Ecto neural progenitor cell (in vitro differentiated cells): ENCODE measurements around the gene ATP9B.
A peak's percentile ranks its signal among the peaks of the same experiment; 100 is the strongest.

Source experiments
- DNase-seq: peaks from one replicate; pipeline ENCODE4 v3.0.0-alpha.2; 2018; ENCODE audit warnings: low spot score

The ATP9B gene

GRCh38 chr18:79397830-79398761 lies 328.9 kb downstream of the ATP9B start:
- no peak for DNase-seq

DNA sequence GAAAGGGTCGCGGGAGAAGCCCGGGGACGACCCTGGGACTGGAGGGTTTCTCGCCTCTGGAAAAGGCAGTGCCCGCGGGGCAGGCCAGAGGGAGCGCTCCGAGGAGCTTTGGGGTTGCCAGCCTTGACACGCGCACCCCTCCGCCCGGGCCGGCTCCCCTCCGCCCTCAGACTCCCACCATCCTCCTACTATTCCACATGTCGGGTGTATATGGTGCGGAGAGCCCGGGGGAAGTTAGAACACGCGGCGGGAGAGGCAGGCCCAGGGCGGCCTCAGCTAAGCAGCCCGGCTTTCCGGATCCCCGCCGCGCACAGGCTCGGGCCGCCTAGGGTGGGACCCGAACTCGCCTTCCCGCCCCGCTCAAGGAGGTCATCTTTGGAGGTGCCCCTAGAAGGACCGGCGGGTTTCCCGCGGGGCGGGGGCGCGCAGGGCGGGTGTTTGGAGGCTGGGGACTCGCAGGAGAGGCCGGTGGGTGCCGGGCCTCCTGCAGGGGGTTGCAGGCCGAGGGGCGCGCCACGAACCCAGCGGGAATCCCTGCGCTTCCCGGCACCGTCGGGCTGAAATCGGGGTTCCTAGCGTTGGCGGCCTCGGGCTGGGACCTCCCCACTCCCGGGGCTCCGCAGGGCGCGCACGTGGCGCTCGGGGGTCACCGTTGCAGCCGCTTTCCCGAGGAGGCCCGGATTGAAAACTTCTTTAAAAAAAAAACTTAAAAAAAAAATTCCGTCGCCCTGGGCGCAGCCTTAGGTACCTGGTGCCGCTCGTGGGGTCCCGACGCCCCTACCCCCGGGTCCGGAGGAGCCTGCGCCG lies 330.3 kb downstream of the ATP9B start:
- DNase-seq, result peak; percentile 56

- DNase-seq, result peak; percentile 76
These were observed 330.9 kb downstream of the ATP9B start for GRCh38 chr18:79400091-79400590.

DNA sequence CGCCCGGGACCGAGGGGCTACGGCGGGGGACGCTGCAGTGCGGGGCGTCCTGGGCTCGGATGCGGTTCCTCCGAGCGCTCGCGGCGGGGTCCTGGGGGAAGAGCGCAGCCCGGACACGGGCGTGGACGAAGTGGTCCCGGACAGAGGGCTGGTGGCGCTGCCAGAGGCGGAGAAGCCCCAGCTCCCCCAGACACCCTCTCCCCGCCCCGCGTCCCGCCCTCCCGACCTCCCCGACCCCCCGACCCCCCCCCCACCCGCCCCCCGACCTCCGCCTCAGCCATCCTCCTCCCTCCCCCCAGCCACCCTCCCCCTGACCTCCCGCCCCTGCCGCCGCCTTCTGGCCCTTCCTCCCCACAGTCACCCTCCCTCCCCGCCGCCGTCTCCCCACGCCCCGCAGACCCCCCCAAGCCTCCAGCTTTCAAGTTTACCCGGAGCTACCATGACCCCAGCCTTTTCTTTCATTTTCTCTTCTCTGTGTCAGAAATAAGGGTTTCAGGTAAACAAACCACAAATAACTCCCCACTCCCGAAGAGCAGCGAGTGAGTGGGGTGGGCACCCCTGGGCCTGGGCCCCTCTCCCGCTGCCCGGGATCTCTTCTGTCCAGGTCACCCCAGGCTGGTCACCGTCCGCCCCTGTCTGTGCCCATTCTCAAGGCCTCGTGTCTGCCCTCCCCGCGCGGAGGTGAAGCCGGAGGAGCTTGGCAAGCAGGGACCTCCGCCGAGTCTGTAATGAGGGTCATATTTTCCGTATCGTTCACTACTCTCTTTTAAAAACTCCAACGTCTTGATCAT lies 331.6 kb downstream of the ATP9B start:
- DNase-seq, result peak; percentile 50

- DNase-seq, result peak; percentile 49
These were observed 332.5 kb downstream of the ATP9B start for GRCh38 chr18:79401494-79402208.

GRCh38 chr18:79402209-79402576 lies 333.0 kb downstream of the ATP9B start:
- no peak for DNase-seq

DNA sequence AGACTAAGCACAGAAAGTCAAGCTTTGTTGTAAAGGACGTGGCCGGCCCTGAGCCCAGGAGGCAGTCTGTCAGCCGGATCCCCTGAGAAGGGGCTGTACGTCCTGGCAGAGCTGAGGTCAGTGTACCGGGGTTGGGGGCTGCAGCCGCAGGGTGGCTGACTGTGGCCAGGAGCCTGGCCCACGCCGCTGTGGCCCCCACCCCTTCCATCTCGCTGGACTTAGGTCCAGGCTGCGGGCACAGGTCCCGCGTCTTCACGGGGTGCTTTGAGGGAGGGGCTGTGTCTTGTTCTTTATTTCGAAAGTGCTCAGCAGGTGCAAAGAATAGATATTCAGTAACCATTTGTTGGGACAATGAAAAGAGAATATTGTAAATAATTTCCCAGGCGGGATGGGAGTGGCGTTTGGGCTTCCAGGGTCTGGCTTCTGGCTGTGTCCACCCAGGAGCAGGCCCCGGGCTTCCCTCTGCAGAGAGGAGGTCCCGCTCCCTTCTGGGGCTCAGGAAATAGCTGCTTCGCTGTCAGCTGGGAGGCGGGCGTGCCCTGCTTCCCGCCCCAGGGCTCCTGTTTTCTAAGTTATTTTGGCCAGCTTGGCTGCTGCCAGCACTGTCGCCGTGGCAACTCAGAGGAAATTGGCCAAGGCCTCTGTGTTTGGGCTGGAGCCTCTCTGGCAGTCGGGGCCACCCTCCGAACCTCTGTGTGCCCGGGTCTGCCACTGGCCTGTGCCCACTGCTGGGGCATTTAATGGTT lies 334.0 kb downstream of the ATP9B start:
- DNase-seq, result no peak

DNA sequence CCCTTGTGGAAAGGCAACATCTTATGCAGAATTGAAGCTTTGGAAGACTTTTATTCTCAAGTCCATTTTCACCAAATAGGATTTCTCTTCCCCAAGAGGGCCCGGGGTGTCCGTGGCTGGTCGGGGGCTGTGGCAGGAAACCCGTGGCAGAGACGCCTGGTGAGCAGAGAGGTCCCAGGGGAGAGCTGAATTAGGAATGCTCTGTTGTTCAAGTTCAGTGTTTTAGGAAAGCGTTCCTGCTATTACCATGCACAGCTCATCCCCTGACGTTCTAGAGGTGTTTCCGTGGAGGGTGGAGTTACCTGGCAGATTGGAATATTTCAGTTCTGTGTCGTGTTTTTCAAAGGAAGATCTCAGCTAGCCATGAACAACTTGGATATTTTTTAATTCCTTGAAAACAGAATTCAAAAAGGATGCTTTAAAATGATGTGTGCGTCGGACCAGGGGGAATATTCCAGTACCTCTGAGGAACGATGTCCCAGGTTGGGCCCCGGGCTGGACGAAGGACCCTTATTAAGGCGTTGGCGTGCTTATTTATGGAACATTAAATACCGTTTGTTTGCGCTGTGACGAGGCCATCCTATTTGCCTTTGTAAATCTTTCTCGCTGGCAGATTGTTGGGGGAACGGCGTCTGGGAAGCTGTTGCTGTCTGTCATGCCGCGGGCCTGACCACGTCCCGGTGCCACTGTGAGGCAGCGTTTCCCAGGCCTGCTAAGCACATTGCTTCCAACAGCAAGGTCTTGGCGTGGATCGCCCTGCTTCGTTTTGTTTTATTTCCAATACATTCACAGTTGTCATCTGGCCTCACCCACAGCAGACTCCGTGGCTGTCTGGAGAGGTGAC lies 334.8 kb downstream of the ATP9B start:
- DNase-seq, result no peak

GRCh38 chr18:79404567-79404910 lies 335.3 kb downstream of the ATP9B start:
- no peak for DNase-seq

- no peak for DNase-seq
These were observed 336.0 kb downstream of the ATP9B start for GRCh38 chr18:79405019-79405780.

DNA sequence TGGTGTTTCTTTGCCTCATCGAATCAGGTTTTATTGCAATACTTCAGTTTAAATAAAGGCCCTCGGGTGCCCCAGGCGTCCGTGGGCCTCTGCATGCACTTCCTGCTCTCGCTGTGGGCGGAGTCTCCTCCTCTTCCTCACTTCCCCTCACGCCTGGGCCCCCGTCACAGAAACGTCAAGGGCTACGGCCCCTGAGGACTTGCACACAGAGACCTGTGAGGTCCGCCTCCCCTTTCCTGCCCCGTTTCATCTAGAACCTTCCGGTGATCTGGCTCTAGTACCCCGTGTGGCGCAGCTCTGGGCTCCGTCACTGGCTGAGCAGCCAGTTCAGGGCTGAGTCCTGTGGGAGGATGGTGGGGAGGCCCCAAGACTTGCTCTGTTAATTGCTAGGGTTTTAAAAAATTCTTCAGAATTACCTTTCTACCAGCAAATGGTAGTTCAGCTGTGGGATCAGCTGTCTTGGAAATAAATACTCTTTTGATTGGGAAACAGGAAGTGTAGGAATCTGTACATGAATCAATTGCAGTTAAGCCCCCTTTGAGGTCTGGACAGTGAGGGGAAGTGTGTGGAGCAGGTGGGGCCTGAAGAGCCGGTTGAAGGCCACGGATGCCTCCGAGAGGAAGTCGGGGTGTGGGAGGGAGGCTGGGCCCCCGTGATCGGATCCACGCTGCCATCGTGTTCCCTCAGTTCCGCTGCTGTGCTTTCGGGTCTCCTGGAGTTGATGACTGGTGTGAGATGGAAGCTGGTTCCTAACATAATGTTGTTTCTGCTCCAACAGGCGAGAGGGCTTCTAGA lies 336.8 kb downstream of the ATP9B start:
- no peak for DNase-seq

- no peak for DNase-seq
These were observed 337.5 kb downstream of the ATP9B start for GRCh38 chr18:79406708-79407107.

DNA sequence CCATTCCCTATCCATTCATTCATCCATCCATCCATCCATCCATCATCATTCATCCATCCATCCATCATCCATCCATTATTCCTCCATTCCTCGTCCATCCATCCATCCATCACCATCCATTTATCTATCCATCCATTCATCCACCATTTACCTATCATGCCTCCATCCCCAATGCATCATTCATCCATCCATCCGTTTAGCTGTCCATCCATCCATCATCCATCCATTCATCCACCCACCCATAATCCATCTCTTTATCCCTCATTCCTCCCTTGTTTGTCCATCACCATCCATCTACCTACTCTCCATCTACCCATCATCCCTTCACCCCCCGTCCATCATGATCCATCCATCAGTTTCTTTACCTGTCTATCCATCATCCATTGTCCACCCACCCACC lies 340.1 kb downstream of the ATP9B start:
- DNase-seq, result no peak

DNA sequence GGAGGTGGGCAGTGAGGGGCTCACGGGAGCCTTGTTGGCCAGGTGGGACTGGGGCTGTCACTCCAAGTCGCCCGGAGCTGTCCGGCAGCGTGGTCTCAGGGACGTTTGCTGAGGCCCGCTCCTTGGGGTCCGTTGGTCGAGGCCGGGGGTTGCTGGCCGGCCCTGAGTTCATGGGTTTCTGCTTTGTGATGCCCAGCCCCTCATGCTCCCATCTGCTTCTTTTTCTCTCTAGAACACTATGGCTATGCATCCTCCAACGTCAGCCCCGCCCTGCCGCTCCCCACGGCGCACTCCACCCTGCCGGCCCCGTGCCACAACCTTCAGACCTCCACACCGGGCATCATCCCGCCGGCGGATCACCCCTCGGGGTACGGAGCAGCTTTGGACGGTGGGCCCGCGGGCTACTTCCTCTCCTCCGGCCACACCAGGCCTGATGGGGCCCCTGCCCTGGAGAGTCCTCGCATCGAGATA lies 341.0 kb downstream of the ATP9B start:
- no peak for DNase-seq

DNA sequence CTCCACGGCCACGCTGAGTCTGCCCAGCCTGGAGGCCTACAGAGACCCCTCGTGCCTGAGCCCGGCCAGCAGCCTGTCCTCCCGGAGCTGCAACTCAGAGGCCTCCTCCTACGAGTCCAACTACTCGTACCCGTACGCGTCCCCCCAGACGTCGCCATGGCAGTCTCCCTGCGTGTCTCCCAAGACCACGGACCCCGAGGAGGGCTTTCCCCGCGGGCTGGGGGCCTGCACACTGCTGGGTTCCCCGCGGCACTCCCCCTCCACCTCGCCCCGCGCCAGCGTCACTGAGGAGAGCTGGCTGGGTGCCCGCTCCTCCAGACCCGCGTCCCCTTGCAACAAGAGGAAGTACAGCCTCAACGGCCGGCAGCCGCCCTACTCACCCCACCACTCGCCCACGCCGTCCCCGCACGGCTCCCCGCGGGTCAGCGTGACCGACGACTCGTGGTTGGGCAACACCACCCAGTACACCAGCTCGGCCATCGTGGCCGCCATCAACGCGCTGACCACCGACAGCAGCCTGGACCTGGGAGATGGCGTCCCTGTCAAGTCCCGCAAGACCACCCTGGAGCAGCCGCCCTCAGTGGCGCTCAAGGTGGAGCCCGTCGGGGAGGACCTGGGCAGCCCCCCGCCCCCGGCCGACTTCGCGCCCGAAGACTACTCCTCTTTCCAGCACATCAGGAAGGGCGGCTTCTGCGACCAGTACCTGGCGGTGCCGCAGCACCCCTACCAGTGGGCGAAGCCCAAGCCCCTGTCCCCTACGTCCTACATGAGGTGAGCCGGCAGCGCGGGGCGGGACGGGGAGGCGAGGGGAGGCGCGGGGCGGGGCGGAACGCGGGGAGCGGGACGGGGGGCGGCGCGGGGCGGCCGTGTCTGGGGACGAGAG lies 341.8 kb downstream of the ATP9B start:
- no peak for DNase-seq

- DNase-seq, result no peak
These were observed 342.7 kb downstream of the ATP9B start for GRCh38 chr18:79411614-79412526.
